Right atrium auricular region (tissue), 2 donors: Measurements from ENCODE around the gene ITFG1. TPM values are rescaled to one million over a fixed set of nuclear protein-coding genes. Genes with fewer than 3 reads are reported as not detected.

Experiments used
- DNase-seq: peaks from one replicate; pipeline ENCODE4 v3.0.0-alpha.2; 2019; ENCODE audit warnings: low spot score
- H3K27ac ChIP-seq, 2 donors: fragments of 200-600 bp; sonication (generic); 1 replicate in 1 of 2; 2 replicates in 1 of 2; pipeline ENCODE4 v1.5.1; 2016 to 2019
- H3K27me3 ChIP-seq, 2 donors: fragments of 200-600 bp; sonication (generic); one replicate each; pipeline versions ENCODE4 v1.5.1 to v1.6.0; 2017 to 2019
- H3K36me3 ChIP-seq: fragments of 200-600 bp; sonication (generic); one replicate; pipeline ENCODE4 v1.5.1; 2016
- H3K4me1 ChIP-seq, 2 donors: fragments of 200-600 bp; sonication (generic); one replicate each; pipeline versions ENCODE4 v1.5.1 to v1.6.0; 2017 to 2019
- H3K4me3 ChIP-seq, 2 donors: fragments of 200-600 bp; sonication (generic); 1 replicate in 1 of 2; 2 replicates in 1 of 2; pipeline ENCODE4 v1.5.1; 2017 to 2019; ENCODE audit warnings: mild to moderate bottlenecking in 1 of 2, moderate library complexity in 1 of 2
- H3K9me3 ChIP-seq, 2 donors: fragments of 200-600 bp; sonication (generic); one replicate each; pipeline ENCODE4 v1.5.1; 2019
- CTCF ChIP-seq, 2 donors: fragments of 200-600 bp; sonication (generic); IDR thresholded peaks; one replicate each; pipeline ENCODE4 v1.5.1; 2019; ENCODE audit warnings: antibody characterized with exemption in 2 of 2
- total RNA-seq, 2 donors: library from RNA; depleted of rRNA; stranded (reverse); fragments of >200 nt; gene quantifications; one replicate each; pipeline ENCODE4 v1.1.0, GENCODE V29; 2016

ITFG1 gene
- total RNA-seq, 2 donors from 2014 or later: 40.3 to 79.6 TPM

- DNase-seq: no peak
- Histone ChIP-seq H3K4me1 (no peaks in the 10 kb centered on the region), H3K4me3 (no peak overlapping the region), H3K36me3 (no peaks in the 10 kb centered on the region), H3K27me3 (no peaks in the 10 kb centered on the region), H3K9me3 (no peaks in the 10 kb centered on the region), H3K27ac (no peak overlapping the region)
- no peak for TF ChIP-seq CTCF (IDR thresholded peaks at IDR 0.05)
Measured at GRCh38 chr16:47134550-47134949, 326.3 kb downstream of the ITFG1 start.

GRCh38 chr16:47132308-47132707 lies 328.6 kb downstream of the ITFG1 start:
- no peak for TF ChIP-seq CTCF (IDR thresholded peaks at IDR 0.05)
- no peaks in the 10 kb centered on the region for H3K4me1 ChIP-seq
- H3K27me3 ChIP-seq: no peaks in the 10 kb centered on the region
- H3K27ac ChIP-seq: no peak overlapping the region
- H3K9me3 ChIP-seq: no peaks in the 10 kb centered on the region
- no peak overlapping the region for H3K4me3 ChIP-seq
- no peak for DNase-seq
- H3K36me3 ChIP-seq: no peaks in the 10 kb centered on the region

- H3K27ac ChIP-seq: no peak overlapping the region
- no peaks in the 10 kb centered on the region for H3K27me3 ChIP-seq
- H3K4me1 ChIP-seq: no peaks in the 10 kb centered on the region
- no peak for TF ChIP-seq CTCF (IDR thresholded peaks at IDR 0.05)
- H3K9me3 ChIP-seq: no peaks in the 10 kb centered on the region
- H3K4me3 ChIP-seq: no peak overlapping the region
- H3K36me3 ChIP-seq: no peaks in the 10 kb centered on the region
- DNase-seq: no peak
Measured at GRCh38 chr16:47129755-47130435, 331.0 kb downstream of the ITFG1 start.

- Histone ChIP-seq H3K36me3 (no peaks in the 10 kb centered on the region), H3K9me3 (no peaks in the 10 kb centered on the region), H3K4me1 (no peaks in the 10 kb centered on the region), H3K27me3 (no peaks in the 10 kb centered on the region), H3K4me3 (no peak overlapping the region), H3K27ac (no peak overlapping the region)
- DNase-seq: no peak
- TF ChIP-seq CTCF (IDR thresholded peaks at IDR 0.05): no peak
Measured at GRCh38 chr16:47127541-47127940, 333.3 kb downstream of the ITFG1 start.

- Histone ChIP-seq H3K36me3 (no peaks in the 10 kb centered on the region), H3K4me3 (no peak overlapping the region), H3K27ac (no peak overlapping the region), H3K4me1 (no peaks in the 10 kb centered on the region), H3K9me3 (no peaks in the 10 kb centered on the region), H3K27me3 (no peaks in the 10 kb centered on the region)
- DNase-seq: no peak
- no peak for TF ChIP-seq CTCF (IDR thresholded peaks at IDR 0.05)
Measured at GRCh38 chr16:47125757-47126156, 335.1 kb downstream of the ITFG1 start.

GRCh38 chr16:47113130-47113529 lies 347.7 kb downstream of the ITFG1 start:
- DNase-seq: no peak
- Histone ChIP-seq H3K36me3 (no peaks in the 10 kb centered on the region), H3K4me3 (no peak overlapping the region), H3K9me3 (no peaks in the 10 kb centered on the region), H3K4me1 (no peaks in the 10 kb centered on the region), H3K27me3 (no peaks in the 10 kb centered on the region), H3K27ac (no peak overlapping the region)
- TF ChIP-seq CTCF (IDR thresholded peaks at IDR 0.05): no peak
